Measurements from ENCODE around the gene PLEKHA3.

DNA sequence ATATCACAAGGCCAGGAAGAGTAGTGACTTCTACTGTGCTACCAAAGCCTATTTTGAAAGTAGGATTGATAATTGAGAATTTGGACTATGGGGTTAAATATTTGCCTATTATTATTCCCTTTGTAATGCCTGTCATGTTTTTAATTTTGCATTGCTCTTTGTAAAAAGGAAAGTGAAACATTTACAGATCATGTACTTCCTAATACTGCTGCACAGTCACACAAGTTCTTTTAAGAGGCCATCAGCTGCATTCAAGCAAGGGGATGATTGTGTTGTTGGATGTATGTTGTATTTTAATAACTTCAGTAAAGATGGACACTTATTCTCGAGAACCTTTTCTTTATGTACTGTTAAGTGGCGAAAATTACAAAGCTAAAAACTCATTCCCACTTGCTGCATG, 70.1 kb downstream of the PLEKHA3 start:
- TF ChIP-seq, protein P1, sequence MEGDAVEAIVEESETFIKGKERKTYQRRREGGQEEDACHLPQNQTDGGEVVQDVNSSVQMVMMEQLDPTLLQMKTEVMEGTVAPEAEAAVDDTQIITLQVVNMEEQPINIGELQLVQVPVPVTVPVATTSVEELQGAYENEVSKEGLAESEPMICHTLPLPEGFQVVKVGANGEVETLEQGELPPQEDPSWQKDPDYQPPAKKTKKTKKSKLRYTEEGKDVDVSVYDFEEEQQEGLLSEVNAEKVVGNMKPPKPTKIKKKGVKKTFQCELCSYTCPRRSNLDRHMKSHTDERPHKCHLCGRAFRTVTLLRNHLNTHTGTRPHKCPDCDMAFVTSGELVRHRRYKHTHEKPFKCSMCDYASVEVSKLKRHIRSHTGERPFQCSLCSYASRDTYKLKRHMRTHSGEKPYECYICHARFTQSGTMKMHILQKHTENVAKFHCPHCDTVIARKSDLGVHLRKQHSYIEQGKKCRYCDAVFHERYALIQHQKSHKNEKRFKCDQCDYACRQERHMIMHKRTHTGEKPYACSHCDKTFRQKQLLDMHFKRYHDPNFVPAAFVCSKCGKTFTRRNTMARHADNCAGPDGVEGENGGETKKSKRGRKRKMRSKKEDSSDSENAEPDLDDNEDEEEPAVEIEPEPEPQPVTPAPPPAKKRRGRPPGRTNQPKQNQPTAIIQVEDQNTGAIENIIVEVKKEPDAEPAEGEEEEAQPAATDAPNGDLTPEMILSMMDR (IDR thresholded peaks at IDR 0.05), result no peak
- TF ChIP-seq POLR2A (IDR thresholded peaks at IDR 0.05), result no peak
